Adipose tissue (tissue), 3 donors: Measurements from ENCODE around the gene CDKN2B. TPM values are rescaled to one million over a fixed set of nuclear protein-coding genes. Genes with fewer than 3 reads are reported as not detected.

ENCODE experiments used
- H3K27ac ChIP-seq: one replicate; pipeline ENCODE4 v1.5.1; 2013; ENCODE audit warnings: low read depth, low read length
- WGBS, 3 donors: extraction: QIAGEN DNeasy Blood & Tissue Kit; methylation state at CpG; one replicate each; pipeline ENCODE4 v1.1.7; 2013; 5-methylcytosine and 5-hydroxymethylcytosine counted together
- polyA plus RNA-seq, 3 donors: library from polyadenylated mRNA; stranded (reverse); fragments of 200-250 nt; gene quantifications; one replicate each; pipeline ENCODE4 v1.2.3, GENCODE V29; 2013
- donor health status: healthy with polysubstance abuse.
- donor health status: Bipolar disorder and iron deficiency.
- donor health status: healthy.

The CDKN2B gene
- polyA plus RNA-seq, 3 donors, result 1.6 to 55.0 (median 23.2) TPM

DNA sequence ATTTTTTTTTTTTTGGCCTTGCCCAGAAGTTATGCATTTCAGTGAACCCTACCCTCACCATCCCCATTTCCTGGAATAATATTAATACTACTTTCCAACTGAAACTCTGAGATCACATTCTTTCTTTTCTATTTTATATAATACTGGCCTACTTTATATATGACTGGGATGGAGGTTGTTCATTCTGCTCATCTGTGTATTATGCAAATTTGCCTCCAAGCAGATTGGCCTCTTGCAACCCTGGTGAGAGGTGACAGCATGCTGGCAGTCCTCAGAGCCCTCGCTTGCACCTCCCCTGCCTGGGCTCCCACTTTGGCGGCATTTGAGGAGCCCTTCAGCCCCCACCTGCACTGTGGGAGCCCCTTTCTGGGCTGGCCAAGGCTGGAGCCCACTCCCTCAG lies 50.3 kb downstream of the CDKN2B start:
- WGBS, 3 donors, result 69 to 92% (median 81%) methylated on average over 2 of the region's 2 CpGs
- no peak overlapping the region for H3K27ac ChIP-seq

Other genes with a start within 250 kb of the CDKN2B start
- gene MTAP, start 206.7 kb downstream of the CDKN2B start, polyA plus RNA-seq, result 10 to 100 TPM in 2 of 3 donors, 1 to 10 TPM in 1; 7.7 to 13.4 (median 13.0) TPM
- gene CDKN2A, start 14.9 kb downstream of the CDKN2B start, polyA plus RNA-seq, result 1 to 10 TPM in 1 of 3 donors, under 1 TPM in 2; 0.17 to 2.1 (median 0.98) TPM
- gene CDKN2B-AS1, start 14.5 kb downstream of the CDKN2B start, polyA plus RNA-seq, result under 1 TPM in 1 of 3 donors, not detected in 2; 0.16 TPM